Suppressor macrophage (primary cell): ENCODE data around the gene ARID1B.
"Not testable (repeated sequence)": the region's sequence is repeated elsewhere in the genome, so short reads cannot be mapped to it uniquely, and the experiment has no call there.

Experiments
- DNase-seq, 4 experiments: peaks; one replicate each; pipeline ENCODE4 v3.0.0-alpha.2; 2020 to 2022

ARID1B gene

DNA sequence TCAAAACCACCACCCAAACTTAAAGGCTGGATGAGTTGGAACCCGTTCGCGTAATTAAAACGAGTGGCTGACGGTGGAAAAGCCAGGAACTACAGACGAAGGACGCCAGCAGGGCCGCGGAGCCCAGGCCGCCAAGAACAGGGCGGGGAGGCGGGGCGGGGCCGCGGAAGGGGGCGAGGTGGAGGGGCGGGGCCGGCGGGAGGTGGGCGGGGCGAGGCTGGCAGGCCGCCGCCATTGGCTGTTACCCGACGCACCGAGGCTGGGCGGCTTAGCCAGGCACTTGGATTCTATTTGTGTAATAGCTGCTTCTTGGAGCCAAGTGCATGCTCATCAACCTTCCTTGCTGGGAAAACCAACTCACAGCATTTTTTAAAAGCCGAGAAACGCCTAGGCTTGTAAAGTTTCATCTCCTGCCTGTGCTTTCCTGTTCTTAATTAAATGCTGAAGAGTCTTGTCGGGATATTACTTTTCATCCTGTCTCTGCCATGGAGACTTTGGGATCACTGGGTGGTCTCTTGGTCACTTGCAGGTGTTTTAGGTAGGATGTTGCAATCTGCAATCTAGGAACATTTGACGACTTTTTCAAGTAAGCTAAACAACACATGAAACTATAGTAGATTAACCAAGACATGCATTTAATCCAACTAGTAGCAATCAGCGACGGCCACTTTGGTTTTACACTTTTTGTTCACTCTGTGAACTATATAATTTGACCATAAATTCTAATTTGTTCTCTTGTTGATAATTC lies 245.0 kb downstream of the ARID1B start:
- peak; percentile 93 to 97 (median 96) for DNase-seq

DNA sequence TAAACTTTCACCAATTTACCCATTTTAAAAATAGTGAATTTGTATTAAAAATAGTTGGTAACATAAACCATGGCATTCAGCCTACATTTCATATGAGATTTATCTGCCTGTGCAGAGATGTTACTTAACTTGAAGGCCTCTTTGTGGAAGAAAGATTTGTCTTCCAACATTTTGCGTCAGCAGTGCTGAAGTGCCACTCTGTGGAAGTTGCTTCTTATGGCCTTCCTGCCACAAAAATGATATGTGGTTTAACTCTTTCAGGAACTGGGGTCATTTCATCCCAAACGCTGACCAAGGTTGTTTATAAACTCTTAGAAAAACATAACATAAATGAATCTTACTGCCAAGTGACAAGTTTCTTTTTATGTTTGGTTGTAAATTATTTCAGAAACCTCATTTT lies 246.8 kb downstream of the ARID1B start:
- DNase-seq = peak; percentile 44 to 60 (median 51)

DNA sequence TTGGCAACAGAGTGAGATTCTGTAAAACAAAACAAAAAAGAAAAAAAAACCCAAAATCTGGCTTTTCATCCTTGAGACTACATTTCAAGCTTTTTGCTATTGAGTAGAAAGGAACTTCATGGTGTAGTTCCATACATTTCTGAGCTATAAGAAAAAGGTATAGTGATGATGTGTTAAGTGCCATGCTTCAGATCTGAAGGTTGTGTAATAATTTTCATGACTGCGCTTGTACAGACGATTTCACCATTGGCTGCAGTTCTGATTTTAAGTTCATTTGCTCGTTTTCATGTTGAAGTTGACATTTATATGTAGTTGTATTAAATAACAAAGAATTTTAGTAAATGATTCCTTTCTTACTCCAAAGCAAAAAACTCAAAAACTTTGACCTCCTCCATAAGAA lies 247.6 kb downstream of the ARID1B start:
- peak in 1 of 4 experiments; percentile 17 for DNase-seq

DNA sequence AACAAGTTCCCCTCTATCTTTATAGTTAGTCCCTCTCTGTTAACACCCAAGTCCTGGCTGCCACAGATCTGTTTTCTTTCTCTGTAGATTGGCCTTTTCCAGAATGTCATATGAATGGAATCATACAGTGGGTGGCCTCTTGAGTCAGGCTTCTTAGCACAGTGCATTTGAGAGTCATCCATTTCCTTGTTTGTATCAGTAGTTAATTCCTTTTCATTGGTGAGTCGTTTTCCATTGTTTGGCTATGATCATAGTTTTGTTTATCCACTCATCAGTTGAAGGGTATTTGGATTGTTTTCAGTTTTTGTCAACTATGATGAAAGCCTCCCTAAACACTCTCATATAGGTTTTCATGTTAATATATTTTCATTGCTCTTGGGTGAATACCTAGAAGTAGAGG lies 248.3 kb downstream of the ARID1B start:
- peak in 1 of 4 experiments; percentile 41 for DNase-seq

DNA sequence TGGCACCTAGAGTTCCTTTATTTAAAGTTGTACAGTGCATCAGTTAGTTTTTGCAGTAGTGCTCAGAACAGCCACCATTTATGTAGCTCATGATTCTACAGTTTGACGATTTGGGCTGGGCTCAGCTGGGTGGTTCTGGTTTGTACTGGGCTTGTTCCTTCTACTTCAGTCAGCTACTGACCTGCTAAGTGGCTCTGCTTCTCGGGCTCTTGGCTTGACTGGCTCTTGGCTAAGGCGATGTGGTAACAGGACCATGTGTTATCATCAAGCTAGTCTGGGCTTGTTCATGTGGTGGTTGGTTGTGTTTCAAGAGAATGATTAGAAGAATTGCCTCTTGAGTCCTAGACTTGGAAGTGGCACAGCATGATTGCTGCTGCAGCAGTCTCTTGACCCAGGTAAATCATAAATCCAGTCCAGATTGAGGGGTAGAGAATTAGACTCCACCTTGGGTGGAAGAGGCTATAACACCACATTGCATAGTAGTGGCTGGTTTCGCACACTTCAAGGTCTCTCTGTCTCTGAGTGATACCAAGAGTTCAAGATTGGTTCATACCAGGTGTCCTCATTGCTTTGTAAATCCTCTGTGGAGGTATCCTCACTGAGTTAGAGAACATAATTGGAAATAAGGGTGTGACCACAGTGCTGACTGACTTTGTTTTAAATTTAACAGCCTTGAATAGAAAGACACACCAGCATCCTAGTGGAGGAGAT lies 253.0 kb downstream of the ARID1B start:
- no peak for DNase-seq

DNA sequence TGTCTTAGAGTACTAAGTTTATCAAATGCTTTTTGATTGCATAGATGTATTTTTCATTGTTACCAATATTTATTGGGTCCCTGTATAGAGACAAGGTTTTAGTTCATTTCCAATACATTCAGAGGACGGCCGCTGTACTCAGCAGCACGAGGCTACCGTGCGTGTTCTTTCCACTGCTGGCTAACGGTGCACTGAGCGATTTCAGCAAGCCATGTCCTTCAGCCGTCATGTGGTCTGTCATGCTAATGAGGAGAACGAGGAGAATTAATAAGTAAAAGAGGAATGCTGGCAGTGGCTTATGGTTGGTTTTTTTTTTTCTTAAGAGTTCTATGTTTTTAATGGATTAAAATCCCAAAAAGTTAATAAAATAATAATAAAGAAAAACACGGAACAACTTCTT lies 253.6 kb downstream of the ARID1B start:
- DNase-seq = no peak

DNA sequence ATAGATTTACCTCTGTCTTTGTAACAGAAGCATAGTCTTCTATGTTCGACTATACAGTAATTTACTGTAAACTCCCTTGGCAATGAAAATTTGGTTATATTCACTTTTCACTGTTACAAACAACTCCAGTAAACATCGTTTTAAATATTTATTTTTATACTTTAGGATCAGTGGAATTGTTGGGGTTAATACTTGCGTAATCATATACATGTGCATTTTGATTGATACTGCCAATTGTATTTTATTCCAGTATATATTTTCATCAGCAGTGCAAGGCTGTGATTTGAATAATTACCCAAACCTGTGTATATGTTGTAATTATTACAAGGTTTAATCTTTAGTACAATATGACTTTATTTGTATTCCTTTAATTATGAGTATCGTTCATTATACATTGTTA lies 255.7 kb downstream of the ARID1B start:
- no peak for DNase-seq

DNA sequence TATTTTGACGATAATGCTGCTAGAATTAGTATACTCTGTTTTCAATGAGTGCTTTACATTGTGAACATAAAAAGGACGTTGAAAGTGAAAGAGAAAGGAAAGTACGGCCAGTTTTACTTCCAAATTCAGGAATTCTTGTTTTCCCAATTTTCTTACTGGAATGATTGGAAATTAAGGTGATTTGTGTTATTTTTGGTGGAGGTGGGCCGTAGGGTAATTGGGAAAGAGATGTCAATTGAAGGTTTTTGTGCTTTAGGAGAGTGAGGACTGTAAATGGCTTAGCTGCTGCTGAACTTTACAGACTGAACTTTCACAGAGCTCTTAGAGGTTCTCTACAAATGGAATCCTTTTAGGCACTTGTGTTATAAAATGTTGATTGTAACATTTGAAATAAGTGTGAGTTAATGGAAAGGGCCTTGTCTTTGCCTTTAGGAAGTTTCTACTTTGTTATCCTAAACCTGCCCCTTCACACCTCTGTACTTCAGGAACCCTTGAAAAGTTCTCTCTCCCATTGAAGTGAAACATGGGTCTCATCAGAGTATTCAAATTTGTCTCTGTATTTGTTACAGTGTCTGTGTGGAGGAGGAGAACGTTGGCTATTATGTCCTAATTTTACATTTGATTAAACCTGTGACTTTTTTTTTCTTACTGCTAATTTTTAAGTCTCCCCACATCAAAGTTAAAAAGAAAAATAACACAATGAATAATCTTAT lies 256.4 kb downstream of the ARID1B start:
- DNase-seq = no peak

DNA sequence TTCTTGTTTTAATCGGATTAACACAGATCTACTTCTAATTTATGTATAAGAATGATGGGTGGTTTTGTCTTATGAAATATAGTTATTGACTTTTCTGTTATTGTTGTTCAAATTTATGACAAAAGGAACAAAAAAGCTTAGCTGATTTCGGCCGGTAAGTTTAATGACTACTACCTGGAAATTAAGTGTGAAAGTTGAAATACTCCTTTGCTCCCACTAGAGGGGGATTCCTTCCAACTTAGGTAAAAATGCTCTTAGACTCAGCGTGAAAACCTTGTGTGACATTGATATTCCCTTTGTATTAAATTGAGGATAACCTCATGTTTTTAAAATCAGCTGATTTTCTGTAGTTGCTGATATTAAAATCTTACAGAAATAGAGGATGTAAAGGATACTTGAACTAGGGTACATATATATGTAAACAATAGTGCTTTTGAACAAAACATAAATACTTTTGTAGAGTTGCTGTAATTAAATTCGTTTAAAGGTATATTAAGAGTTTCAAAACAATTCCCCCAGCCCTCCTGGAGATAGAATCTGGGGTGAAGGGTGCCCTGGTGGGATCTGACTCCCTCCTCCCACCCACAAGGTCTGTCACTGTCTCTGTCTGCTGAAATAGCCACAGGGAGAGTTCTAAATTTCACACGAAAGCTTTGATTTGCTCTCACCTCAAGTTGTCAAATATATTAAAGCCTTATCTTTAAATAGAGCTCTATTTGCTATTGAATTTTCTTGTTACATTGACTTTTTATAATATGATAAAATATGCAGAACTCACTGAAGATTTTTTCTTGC lies 257.5 kb downstream of the ARID1B start:
- peak in 2 of 4 experiments; percentile 44 to 48 for DNase-seq

DNA sequence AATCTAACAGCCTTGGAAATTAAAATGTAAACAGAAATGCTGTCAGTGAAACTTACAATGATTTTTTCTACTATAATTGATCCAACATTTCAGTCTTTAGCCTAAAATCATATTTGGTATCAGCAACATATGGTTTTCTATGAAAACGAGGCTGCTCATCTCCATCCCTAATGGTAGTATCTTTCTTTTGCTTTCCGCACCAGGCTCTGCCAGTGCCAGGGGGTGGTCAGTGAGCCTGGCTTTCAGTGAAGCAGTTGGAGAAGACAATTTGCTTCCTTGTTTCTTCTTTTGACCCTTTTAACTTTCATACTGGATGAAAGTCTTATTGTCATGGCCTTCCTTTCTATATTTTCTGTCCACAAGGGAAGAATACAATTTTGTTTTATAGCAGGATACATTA lies 258.4 kb downstream of the ARID1B start:
- no peak for DNase-seq

DNA sequence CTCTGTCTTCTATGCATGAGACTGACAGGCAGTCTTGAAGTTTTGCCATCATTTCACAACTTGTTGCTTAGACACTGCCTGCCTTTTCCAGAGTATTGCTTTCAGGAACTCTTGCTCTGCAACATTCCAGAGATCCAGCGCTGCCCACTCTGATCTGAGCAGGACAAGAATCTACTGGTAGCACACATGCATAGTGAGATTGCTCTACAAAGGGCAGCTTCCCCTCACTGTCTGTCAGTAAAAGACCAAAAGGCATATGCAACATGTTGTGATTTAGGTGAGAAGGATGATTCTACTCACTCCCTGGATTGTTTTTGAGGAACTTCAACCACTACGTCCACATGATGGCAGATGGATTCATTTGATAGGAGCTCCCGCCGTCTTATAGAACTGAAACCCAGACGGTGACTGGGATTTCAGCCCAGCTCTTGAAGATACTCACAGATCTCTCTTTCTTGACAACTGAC lies 259.1 kb downstream of the ARID1B start:
- DNase-seq = peak; percentile 46 to 76 (median 60)

DNA sequence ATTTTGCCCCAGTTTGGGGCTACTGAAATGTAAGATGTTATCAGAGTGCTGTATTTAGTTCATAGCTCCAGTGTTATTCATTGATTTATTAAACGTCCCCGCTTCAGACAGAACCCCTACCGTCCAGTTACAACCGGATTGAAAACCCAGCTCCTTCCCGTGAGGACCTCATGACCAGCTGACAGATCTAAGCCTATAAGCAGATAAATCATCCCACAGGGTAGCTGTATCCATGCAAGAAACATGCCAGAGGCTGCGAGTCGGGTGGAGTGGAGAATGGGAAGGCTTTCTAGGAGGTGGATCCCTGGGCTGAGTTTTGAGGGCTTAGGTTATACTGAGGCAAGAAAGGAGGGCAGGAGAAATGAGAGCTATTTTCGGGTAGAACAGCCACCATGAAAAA lies 260.0 kb downstream of the ARID1B start:
- DNase-seq = no peak

DNA sequence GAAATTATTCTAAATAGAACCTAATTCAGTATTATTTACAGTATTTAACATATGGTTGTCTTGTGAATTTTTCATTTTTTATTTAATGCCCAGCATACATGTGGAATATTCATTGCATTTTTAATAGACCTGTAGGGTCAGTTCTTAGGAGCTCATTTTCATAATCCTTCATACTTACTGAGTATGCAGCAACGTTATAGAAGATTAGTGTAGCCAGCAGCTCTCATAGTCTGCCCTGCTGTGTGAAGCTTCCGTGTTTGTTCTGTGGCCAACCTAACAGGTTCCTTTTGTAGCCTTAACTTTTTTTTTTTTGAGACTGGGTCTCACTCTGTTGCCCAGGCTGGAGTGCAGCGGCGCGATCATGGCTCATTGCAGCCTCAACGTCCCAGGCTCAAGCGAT lies 261.4 kb downstream of the ARID1B start:
- no peak for DNase-seq

DNA sequence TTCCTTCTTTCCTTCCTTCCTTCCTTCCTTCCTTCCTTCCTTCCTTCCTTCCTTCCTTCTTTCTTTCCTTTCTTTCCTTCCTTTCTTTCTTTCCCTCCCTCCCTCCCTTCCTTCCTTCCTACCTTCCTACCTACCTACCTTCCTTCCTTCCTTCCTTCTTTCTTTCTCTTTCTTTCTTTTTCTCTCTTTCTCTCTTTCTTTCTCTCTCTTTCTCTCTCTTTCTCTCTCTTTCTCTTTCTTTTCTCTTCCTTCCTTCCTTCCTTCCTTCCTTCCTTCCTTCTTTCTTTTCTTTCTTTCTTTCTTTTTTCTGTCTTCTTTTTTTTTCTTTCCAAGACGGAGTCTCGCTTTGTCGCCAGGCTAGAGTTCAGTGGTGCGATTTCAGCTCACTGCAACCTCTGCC lies 262.5 kb downstream of the ARID1B start:
- DNase-seq = not testable (repeated sequence)

DNA sequence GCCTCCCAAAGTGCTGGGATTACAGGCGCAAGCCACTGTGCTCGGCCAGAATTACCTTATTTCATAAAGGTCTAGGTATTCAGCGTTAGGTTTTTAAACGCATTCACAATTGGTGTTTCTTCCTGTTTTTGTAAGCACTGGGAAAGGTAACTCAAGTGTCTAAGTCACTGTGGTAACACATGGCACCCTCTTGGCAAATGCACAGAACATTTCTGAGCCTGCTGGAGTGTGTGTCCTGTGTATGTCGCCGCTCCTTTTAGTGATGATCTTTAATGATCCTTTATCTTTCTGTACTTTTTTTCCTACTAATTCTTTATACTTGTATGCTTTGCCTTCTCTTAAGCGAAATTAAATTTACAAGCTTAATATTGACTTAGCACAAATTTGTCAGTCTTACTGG lies 263.0 kb downstream of the ARID1B start:
- DNase-seq = no peak

DNA sequence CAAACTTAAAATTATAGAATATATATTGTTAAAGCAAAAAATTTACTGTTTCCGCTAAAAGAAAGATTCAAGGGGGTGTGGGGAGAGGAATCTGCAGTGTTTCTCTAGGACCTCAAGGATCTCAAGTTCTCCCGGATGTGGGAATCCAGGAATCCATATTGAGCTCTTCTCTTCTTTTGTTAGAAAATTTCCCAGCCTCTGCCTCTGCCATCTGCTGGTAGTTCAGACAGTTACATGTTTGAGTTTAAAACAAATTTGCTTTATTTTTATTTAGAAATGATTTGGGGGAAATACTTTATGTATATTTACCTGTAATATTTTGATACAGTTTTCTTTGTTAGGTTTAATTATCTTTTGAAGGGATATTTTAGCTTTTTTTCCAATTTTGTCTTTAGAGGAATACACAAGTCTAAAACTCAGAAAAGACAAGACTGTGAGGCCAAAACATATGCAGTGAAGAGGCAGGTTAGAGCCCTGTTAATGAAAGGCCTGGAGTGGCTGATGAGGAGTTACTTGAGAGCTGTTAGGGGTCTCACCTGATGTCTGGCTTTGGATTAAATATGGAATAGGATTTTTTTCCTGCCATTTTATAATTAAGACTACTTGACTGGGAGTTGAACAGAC lies 268.8 kb downstream of the ARID1B start:
- peak in 3 of 4 experiments; percentile 17 to 38 (median 20) for DNase-seq

DNA sequence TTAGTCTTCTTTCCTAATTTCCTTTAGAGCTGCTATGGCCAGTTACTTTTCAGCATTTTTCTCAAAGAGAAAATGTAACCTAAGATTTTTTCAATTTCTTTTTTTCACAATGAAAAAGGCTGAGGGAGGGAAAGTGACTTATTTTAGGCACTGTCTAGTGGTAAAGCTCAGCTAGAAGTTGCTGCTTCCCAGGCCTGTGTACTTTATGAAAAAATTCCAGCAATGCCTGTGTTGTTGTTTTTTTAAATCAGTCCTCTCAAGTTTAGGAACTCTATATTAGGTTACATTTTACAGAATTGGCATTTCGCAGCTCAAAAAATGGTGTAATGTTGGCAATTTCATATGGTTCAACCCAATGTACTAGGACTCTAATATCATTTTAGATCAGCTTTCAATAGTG lies 269.6 kb downstream of the ARID1B start:
- no peak for DNase-seq

DNA sequence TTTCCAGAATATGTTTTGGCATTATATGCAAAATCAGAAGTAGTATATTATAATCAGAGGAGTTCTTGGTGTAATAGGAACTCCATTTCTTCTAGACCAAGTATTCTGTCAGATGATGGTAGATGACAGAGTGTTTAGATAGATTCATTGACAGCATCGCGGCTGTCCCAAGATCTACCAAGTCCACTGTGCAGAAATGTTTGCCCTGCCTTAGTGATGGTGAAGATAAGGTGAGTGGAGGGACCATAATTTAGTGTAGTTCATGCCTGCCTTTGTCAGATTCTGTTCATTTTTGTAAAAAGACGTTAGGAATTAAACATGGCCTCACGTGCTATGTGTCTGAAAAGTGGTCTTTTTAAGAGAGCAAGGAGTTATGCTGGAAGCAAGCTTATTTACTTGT lies 270.1 kb downstream of the ARID1B start:
- no peak for DNase-seq

DNA sequence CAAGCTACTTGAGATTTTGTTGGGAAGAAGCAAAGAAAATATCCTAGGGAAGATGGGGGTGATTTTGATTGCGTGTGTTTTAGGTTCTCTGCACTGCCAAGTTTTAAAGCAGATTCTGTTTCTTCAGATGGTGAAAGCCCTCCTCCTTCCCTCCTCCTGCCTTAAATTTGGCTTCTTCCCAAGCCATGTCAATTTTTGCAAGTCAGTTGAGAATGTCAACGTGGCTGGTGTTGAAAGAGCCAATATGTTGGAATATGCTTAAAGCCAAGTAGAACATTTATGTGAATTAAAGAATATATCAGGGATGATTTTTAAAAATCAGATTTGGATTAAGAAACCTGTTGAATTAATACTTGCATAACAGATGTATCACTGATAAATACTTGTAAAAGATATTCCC lies 270.8 kb downstream of the ARID1B start:
- DNase-seq = peak in 1 of 4 experiments; percentile 7

DNA sequence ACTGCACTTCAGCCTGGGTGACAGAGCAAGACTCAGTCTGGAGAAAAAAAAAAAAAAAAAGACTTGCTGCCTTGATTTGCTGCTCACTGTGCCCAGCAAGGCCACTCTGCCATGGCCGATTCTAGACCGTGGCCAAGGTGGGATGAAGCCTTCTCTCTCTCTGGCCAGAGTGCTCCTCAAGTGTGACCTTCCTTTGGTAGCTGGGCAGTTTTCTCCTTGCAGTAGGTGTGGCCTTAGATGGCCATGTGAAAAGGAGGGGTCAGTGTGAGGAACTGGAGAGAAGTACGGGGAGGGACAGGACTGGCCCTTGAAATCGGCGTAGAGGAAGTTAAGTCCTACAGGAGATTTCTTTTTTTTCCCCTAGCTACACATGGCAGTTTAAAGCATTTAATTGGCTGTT lies 272.0 kb downstream of the ARID1B start:
- peak; percentile 64 to 81 (median 76) for DNase-seq

DNA sequence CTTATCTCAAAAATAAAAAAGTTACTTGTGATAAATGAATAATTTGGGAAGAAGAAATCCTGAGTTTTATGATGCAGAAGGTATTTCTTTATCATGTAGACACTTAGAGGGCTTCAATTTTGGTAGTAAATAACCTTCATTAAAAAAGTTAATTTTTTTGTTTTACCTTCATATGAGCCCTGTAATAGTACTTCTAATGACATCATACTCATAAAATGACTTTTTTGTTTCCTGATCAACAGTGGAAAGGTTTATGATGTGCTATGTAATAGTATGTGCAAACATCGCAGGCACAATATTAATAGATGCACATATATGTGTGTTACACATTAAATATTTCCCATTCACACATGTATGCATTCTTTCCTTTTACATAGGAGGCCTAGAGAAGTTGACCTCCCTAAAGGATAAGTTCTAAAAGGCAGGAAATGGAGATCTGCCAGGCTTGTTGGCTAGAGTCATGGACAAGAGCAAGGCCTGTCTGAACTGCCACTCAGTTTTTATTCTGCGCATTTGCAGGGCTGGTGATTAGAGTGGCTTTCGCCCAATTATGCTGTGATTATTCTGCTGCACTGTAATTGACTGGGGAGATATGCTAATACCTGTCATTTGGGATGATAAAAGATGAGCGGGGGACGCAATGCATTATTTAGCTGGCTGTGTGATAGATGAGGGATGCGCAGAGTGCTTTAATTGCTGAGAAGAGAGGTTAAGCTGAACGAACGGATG lies 273.5 kb downstream of the ARID1B start:
- no peak for DNase-seq
